NOMO-1 treated with dmso at 0.1 percent for 144 hours (cell line): ENCODE results near the gene BTRC.

Source experiments
- DNase-seq: peaks from one replicate; lab custom pipeline; 2025; ENCODE audit not compliant: unreplicated experiment; lab: John Stamatoyannopoulos, UW

The BTRC gene

DNA sequence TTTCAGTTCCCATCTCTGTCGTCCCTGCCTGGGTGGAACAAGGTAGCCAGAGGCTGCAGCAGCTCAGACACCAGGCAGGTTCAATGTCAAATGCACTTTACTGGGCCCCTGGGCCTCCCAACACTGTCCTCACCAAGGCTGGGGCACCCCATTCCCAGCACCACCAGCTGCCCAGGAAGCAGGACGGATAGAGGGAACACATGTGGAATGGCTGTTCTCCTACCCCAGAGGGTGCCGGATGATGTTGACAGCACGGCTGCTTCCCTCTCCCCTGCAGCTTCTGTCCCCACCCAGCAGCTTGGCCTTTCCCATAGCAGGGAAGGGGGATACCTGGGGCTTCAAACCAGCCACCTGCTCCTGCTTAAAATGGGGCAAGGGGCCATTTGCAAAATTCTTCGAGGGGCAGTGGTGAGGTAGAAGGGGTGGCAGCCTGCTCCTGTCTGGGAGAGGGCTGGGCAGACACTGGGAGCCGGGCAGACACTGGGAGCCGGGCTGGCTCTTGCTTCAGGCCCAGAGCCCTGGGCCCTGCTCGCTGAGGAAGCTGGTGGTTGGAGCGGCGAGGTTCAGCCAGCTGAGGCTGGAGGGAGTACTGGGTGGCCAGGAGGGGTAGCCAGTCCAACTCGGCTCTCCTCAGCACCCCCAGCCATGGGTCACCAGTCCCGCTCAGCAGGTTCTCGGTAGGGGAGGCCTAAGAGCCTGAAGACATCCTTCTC lies 225.0 kb downstream of the BTRC start:
- DNase-seq: no peak

DNA sequence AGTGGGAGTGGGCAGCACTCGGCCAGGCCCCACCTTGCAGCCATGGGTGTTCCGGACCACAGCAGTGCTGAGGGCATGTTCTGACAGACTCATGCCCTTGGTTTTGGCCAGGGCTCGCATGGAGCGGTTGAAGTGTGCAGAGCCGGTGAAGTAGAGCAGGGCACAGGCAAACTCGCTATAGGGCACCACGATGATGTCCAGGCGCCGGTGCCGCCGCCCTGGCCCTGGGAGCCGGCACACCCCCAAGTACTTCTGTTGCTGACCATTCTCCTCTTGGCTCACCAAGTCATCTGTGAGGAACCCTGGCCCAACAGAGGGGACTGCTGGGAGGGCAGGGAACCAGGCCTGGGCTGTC lies 225.5 kb downstream of the BTRC start:
- no peak for DNase-seq

DNA sequence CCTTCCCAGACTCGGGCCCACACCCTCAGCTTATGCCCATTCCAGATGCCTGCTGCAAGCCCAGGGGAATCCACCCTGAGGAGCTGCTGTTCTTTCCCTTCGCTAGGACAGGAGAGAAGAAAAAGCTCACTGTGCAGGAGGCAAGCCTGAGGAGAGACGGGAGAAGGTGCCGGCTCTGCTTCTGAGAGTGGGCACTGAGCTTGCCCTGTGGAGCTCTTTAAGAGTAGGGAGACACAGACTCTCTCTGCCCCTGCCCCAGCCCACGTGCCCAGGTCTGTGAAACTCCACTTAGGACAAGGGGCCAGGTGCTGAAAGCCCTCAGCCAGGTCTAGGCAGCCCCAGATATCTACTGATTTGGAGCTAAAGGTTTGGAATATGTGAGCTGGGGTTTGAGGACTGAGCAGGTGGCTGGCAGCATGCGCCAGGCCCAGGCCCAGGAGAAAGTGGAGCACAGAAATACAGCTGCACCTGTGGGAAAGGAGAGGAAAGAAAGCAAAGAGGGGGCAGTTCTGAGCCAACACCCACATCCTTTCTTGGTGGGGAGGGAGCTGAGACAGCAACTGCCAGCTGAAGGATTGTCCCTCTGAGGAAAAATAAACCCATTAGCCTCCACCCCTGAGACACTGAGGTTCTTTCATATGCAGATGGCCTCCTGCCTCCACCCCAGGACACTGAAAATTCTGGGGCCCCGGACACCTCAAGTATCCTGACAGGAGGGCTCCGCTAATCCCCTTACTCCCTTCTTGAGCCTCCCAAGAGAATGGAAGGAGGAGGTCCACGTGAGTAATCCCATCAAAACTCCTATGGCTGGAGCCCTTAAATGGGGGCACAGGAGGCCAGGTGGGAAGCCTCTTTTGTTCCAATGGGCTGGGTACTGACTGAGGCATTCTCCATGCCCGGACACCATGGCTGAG lies 226.8 kb downstream of the BTRC start:
- DNase-seq: no peak

DNA sequence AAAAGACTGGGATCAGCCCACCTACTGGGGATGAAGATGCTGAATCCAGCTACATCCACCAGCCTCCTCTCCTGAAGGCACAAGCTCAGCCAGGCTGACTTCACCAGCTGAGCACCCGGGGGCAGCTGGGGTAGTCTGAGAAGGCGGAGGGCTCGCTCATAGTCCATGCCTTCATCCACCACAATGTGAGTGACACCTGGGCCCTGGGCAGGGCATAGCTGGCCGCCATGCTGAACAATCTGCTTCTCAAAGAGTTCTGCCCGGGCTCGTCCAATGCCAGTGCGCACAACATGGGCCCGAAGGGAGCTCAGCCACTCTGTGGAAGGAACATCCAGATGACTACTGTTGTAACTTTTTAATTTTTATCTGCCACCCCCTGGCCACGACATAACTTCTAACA lies 231.9 kb downstream of the BTRC start:
- DNase-seq: no peak

DNA sequence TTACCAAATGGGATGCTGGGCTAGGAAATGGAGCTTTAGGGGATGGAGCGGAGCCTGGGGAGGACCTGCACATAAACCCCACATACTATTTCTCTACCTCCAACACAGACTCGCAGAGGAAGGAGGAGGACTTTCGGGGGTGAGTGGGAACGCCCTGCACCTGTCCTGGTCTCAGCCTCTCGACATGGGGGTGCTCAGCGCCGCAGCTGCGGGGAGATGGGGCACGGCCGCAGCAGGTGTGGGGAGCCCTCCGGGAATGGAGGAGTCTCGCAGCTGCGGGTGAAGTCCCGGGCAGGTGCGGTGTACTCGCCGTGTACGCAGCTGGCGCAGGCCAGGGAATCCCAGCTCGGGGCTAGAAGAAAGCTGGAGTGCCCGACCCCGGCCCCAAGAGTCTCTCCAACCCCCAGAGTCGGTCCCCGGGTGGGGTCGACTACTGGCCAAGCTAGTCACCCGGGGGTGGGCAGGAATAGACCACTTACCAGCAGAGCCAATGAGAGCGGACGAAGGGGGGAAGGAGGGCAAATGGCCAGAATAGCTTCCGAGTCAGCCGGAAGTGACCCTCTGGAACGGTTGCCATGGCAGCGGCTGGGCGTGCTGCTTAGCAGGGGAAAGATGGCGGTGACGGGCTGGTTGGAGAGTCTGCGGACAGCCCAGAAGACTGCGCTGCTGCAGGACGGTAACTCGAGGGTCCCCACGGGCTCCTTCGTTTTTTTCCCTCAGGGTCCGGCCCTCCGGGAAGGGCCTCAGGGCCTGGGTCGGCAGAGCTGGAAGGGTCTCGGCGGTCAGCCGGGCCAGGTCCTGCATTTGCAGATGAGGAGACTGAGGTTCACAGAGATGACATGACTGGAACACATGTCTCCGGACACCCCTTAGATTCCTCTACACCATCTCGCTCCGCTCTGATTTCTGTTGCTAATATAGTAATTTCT lies 234.0 kb downstream of the BTRC start, which contains the start of the genes DPCD and POLL:
TSS of gene DPCD (plus strand) at position 597 of the 929 bp plus-strand sequence. CDS start at position 613, 16 bp downstream.
TSS of gene POLL (minus strand) at position 533 of the 929 bp plus-strand sequence. CDS start 897 bp downstream, outside the sequence.
- peak; percentile 90 for DNase-seq

DNA sequence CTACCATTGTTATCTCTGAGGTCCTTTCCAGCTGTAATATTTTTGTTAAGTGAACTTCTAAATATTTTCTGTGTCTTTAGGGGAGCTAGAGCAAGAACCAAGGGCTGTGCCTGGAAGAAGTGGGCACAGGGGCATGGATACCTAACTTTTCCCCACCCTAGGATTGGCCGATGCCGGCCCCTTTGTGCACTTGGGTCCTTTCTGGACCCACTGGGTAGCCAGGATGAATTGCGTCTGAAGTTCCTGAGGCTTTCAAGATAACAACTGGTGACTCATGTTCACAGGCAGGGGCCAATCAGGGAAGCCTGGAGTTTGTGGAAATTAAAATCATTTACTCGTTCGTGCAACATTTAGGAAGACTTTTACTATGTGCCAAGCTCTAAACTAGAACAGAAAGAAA lies 234.9 kb downstream of the BTRC start:
- no peak for DNase-seq

DNA sequence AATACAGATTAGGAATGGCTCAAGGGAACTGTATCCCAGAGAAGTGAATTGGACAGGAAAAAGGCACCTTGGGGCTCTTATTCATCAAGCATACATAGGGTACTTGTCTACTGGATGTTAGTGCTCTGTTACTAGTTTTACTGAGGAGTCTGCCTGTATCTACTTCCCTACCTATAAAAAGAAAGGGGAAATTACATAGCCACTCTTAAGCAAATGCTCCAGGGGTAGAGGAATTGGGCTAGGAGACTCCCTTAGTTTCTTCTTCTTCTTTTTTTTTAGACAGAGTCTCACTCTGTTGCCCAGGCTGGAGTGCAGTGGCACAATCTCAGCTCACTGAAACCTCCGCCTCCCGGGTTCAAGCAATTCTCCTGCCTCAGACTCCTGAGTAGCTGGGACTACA lies 239.4 kb downstream of the BTRC start:
- peak; percentile 73 for DNase-seq

DNA sequence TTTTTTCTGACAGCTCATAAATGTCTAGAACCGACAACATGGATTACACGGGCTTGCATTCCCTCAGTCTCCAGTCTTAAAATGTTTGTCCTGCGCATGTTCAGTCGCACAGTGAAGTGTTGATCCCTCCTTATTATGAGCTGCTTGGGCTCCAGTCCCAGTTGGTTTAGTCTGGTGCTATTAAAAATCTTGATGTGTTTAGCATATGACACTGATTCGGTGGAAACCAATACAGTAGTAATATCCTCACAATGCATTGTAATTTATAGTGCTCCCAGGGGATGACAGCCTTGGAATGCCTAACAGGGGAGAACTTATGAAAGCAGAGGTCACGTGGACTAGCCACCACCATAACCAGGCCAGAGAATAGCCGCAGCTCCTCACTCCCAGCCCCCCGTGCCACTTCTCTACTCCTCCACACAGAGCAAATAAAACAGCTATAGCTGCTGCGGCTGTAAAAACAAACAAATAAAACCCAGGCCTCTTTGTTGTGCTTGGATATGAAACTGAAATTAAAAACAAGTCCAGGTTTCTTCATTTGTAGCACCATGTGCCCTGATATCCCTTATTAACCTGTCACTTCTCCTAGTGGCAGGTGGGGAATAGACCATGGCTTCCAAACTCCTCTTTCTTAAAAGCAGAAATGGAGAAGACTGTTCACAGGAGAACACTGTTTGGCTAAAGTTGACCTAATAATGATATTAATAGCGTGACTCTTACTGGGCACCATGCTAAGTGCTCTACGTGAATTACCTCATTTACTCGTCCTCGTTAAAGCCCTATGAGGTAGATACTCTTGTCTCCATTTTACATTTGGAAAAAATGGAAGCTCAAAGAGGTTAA lies 241.8 kb downstream of the BTRC start:
- no peak for DNase-seq

DNA sequence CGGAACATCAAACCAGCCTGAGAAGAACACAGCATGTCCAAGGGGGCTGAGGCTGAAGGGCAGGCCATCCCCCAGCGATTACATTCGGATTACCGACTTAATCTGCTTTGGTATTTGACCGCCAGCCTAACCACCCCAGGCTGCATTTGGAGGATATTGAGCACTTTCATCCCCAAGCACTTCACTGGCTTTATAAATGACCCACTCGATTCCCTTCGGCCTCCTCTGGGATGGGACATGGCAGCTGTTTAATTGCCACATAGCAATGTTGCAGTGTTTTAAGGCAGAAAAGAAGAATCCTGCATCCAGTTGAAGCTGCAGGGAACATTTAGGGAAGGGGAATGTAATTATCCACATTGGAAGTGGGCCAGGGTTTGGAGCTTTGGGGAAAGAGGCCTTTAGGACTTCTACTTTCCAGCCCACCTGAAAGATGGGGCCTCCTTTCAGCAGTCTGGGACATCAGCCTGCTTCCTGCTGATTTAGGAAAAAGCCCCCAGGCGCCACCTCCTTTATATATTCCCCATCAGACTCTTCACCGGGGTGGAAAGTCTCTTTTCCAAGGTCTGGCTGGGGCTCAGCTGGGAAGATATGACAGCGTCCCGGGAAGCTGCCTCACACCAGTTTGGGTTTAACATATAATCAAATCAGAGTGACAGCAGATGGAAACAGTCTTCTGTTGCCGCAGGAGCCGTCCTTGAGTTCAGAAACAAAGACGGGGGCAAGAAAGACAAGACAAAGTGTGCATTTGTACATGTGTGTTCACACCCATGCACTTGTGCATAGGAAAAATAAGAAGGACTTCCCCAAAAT lies 243.3 kb downstream of the BTRC start:
- no peak for DNase-seq

DNA sequence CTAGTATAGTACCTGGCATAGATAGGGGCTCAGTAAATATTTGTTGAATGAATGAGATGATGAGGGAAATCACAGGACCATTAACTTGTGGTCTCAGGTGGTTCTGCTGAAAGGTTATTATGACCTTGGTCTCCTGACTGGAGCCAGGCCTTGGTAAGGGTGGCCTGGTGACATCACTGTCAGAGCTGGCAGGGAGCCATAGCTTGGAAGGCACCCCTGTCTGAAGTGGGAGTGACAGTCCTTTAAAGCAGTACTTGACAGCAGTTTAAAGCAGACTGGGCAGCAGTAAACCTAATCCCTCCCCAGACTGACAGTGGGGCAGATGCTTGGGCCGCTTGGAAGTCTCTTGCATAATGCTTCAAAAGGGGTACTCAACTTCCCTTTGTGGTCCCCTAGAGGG lies 247.6 kb downstream of the BTRC start:
- DNase-seq: no peak

DNA sequence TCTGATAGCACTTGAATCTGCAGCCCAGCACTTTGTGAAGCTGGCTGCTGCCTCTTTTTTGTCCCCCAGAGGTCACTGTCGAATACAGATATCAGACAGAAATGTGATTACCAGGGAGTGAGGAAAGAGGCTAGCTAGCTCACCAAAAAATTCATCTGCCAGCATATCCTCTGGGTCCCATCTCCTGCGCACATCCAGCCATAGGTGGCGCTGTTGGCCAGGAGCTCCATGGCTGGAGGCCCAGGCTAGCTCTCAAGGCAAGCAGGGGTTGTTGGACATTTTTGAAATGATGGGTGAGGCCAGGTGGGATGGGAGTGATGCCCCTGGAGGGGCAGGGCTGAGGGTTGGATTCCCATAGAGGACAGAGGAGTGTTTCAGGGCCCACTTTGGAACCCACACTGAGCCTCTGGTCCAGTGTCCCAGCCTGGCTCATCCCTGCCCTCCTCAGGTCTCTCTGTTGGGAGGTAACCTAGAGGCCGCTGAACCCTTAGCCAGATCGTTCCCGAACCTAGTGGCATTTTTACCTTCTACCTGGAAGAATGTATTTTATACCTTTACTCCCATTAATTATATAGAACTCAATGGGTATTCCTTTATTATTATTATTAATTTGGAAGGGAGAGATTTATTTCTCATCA lies 248.9 kb downstream of the BTRC start:
- DNase-seq: peak; percentile 83
